OCI-LY3 (cell line): ENCODE data around the gene PTCHD1.

Experiments used
- H2AFZ ChIP-seq: fragments of 200-600, 300-600 bp; shearing (Covaris generic); 2 replicates; pipeline ENCODE4 v1.6.0; 2014; ENCODE audit warnings: antibody characterized with exemption, low read depth, low read length
- H3K27ac ChIP-seq: fragments of 200-600, 300-600 bp; sonication (generic); 2 replicates; pipeline ENCODE4 v1.5.1; 2014; ENCODE audit warnings: mild to moderate bottlenecking, low read length, moderate library complexity, mixed read lengths
- H3K27me3 ChIP-seq: fragments of 200-600, 300-600 bp; sonication (generic); 2 replicates; pipeline ENCODE4 v1.6.1; 2014; ENCODE audit warnings: low read depth, low read length, mixed read lengths
- H3K36me3 ChIP-seq: fragments of 200-600, 300-600 bp; sonication (generic); replicated peaks from 2 replicates; pipeline ENCODE3; 2014; ENCODE audit warnings: low read depth, low read length, mixed read lengths
- H3K4me1 ChIP-seq: fragments of 300-600, 200-600 bp; sonication (generic); 2 replicates; pipeline ENCODE4 v1.6.1; 2014; ENCODE audit warnings: low read length, mixed read lengths
- H3K4me2 ChIP-seq: fragments of 200-600, 300-600 bp; sonication (generic); 2 replicates; pipeline ENCODE4 v1.6.1; 2014; ENCODE audit warnings: low read length, mixed read lengths
- H3K4me3 ChIP-seq: fragments of 300-600, 200-600 bp; sonication (generic); 2 replicates; pipeline ENCODE4 v1.5.1; 2014; ENCODE audit warnings: antibody characterized with exemption, mild to moderate bottlenecking, low read length, moderate library complexity
- H3K79me2 ChIP-seq: fragments of 300-600, 200-600 bp; shearing (Covaris generic); 2 replicates; pipeline ENCODE4 v1.6.1; 2014; ENCODE audit warnings: mild to moderate bottlenecking, low read length, mixed read lengths
- H3K9ac ChIP-seq: fragments of 300-600, 200-600 bp; shearing (Covaris generic); 2 replicates; pipeline ENCODE4 v1.6.0; 2014; ENCODE audit warnings: mild to moderate bottlenecking, low read length, moderate library complexity
- H3K9me3 ChIP-seq: fragments of 200-600, 300-600 bp; shearing (Covaris generic); 2 replicates; pipeline ENCODE4 v1.6.1; 2014; ENCODE audit warnings: low read length, mixed read lengths; ENCODE audit not compliant: insufficient read depth
- H4K20me1 ChIP-seq: fragments of 200-600, 300-600 bp; sonication (generic); 2 replicates; pipeline ENCODE4 v1.6.1; 2016; ENCODE audit warnings: low read length, mixed read lengths; ENCODE audit not compliant: insufficient read depth
- CTCF ChIP-seq: fragments of 200-600, 300-600 bp; sonication (generic); IDR thresholded peaks from 2 replicates; pipeline ENCODE4 v1.5.1; 2014; ENCODE audit warnings: antibody characterized with exemption, low read length, low read depth
- EZH2phosphoT487 ChIP-seq: fragments of 200-600 bp; shearing (Covaris generic); IDR thresholded peaks from 2 replicates; pipeline ENCODE4 v1.6.1; 2018; ENCODE audit warnings: antibody characterized with exemption, mixed run types, low read depth

The PTCHD1 gene

GRCh38 chrX:23372220-23372902 is 37.7 kb downstream of the PTCHD1 start:
- Histone ChIP-seq H3K79me2 (no peaks in the 10 kb centered on the region), H3K4me2 (no peak overlapping the region)

GRCh38 chrX:23373129-23373804 is 38.6 kb downstream of the PTCHD1 start:
- Histone ChIP-seq H3K9ac (no peak overlapping the region), H2AFZ (no peak overlapping the region), H3K27ac (no peak overlapping the region), H3K79me2 (no peaks in the 10 kb centered on the region), H3K4me2 (no peak overlapping the region), H3K36me3 (no peaks in the 10 kb centered on the region), H3K4me3 (no peak overlapping the region), H3K9me3 (no peaks in the 10 kb centered on the region), H4K20me1 (no peaks in the 10 kb centered on the region), H3K4me1 (no peaks in the 10 kb centered on the region), H3K27me3 (no peaks in the 10 kb centered on the region; the same call in none of the 2 replicates)
- TF ChIP-seq CTCF, result no peak
- no peak for TF ChIP-seq EZH2phosphoT487

More at GRCh38 chrX:23372220-23372902, 37.7 kb downstream of the PTCHD1 start:
- no peak for TF ChIP-seq CTCF
- TF ChIP-seq EZH2phosphoT487, result no peak
- Histone ChIP-seq H3K4me1 (no peaks in the 10 kb centered on the region), H4K20me1 (no peaks in the 10 kb centered on the region), H3K27me3 (no peaks in the 10 kb centered on the region; the same call in none of the 2 replicates), H3K36me3 (no peaks in the 10 kb centered on the region), H2AFZ (no peak overlapping the region), H3K9ac (no peak overlapping the region), H3K9me3 (no peaks in the 10 kb centered on the region), H3K4me3 (no peak overlapping the region), H3K27ac (no peak overlapping the region)

- H3K9me3 ChIP-seq, result no peaks in the 10 kb centered on the region
Measured at GRCh38 chrX:23374291-23374690, 39.6 kb downstream of the PTCHD1 start.

More at GRCh38 chrX:23374291-23374690, 39.6 kb downstream of the PTCHD1 start:
- H3K9ac ChIP-seq, result no peak overlapping the region
- no peaks in the 10 kb centered on the region for H3K79me2 ChIP-seq
- no peak overlapping the region for H3K4me3 ChIP-seq
- no peak overlapping the region for H3K27ac ChIP-seq
- no peaks in the 10 kb centered on the region for H3K4me1 ChIP-seq
- no peaks in the 10 kb centered on the region for H3K36me3 ChIP-seq
- H3K4me2 ChIP-seq, result no peak overlapping the region
- TF ChIP-seq EZH2phosphoT487 (no peak), CTCF (no peak)
- H2AFZ ChIP-seq, result no peak overlapping the region
- H4K20me1 ChIP-seq, result no peaks in the 10 kb centered on the region
- H3K27me3 ChIP-seq, result no peaks in the 10 kb centered on the region; the same call in none of the 2 replicates
